ENCODE measurements around the gene AQR.

Gene AQR

DNA sequence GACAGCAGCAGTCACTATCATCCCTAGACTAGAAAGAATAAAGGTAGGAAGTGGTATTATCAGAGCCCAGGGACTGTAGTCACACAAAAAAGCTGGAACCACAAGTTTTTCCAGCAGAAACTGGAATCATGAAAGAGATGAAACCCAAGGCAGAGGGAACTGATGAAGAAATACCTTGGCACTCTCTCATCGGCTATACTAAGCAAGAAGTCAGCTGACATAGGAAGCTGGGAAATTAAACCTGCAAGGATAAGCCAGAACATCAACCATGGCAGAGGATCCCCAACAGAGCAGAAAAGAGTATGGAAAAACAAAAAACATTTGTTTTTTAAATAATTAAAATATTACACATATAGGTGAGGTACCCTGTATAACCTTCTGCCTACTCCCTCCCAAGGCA, 86.5 kb downstream of the AQR start:
- H3K27ac Mint-ChIP-seq: no peak overlapping the region
- peaks cover 2% of the 10 kb centered on the region for H3K4me1 Mint-ChIP-seq (ENCODE audit: low read depth)
- H3K9me3 Mint-ChIP-seq: no peaks in the 10 kb centered on the region
- peaks cover 40% of the 10 kb centered on the region for H3K36me3 Mint-ChIP-seq (ENCODE audit: low read depth)
- no peak overlapping the region for H3K4me3 Mint-ChIP-seq
- H3K27me3 Mint-ChIP-seq (ENCODE audit: low read depth): no peaks in the 10 kb centered on the region

DNA sequence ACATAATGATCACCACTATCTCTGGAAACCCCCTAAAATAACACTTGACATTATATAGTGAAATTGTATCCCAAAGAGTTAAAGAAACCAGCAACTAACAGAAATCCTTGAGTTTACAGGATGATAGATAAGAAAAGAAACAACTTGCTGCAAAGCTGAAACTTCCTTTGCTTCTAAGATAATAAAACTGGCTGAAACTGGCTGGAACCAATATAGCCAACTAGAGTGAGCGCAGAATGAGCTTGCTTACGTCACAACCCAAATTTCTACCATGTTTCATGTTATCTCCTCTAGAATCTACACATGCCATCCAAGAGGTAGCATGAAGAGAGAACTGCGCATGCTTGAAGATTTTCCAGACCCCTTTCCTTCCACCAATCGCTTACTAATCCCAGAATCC, 90.4 kb downstream of the AQR start:
- H3K9me3 Mint-ChIP-seq: no peaks in the 10 kb centered on the region
- no peaks in the 10 kb centered on the region for H3K27me3 Mint-ChIP-seq (ENCODE audit: low read depth)
- peaks cover 46% of the 10 kb centered on the region for H3K36me3 Mint-ChIP-seq (ENCODE audit: low read depth)
- H3K4me1 Mint-ChIP-seq (ENCODE audit: low read depth): no peaks in the 10 kb centered on the region
- no peak overlapping the region for H3K27ac Mint-ChIP-seq
- no peak overlapping the region for H3K4me3 Mint-ChIP-seq

DNA sequence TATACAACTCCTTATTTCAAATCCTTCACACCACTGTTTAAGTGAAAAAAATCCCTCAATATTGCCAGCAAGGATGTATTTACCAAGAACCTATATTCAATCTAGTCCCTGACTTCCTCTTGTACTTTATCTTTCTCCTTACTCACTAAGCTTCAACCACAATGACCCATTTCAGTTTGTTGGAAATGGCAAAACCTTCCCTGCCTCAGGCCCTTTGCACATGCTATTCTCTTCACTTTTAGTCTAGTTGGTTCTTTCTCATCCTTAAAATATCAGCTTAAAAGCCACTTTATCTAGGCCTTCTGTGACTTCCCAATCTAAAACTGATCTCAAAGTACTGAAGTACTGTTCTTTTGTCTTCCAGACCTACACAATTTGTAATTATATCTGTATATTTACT, 92.9 kb downstream of the AQR start:
- no peak overlapping the region for H3K4me3 Mint-ChIP-seq
- H3K27me3 Mint-ChIP-seq (ENCODE audit: low read depth): no peaks in the 10 kb centered on the region
- H3K9me3 Mint-ChIP-seq: no peaks in the 10 kb centered on the region
- H3K27ac Mint-ChIP-seq: no peak overlapping the region
- H3K36me3 Mint-ChIP-seq (ENCODE audit: low read depth): peaks cover 42% of the 10 kb centered on the region
- H3K4me1 Mint-ChIP-seq (ENCODE audit: low read depth): no peaks in the 10 kb centered on the region

DNA sequence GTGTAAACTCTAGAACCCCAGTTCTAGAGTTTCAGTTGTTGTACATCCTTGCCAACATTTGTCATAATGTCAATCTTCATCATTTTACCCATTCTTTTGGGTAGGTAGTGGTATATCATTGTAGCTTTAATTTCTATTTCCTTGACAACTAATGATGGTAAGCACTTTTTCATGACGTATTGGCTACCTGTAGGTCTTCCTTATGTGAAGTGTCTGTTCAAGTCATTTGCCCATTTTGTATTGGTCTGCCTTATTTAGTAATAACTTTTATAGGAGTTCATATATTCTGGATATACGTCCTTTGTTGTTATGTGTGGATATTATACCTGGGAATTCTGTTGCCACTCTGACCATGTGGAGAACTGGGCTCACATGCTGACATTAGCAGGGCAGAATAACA, 100.4 kb downstream of the AQR start:
- H3K36me3 Mint-ChIP-seq (ENCODE audit: low read depth): peaks cover 47% of the 10 kb centered on the region
- no peaks in the 10 kb centered on the region for H3K4me1 Mint-ChIP-seq (ENCODE audit: low read depth)
- H3K27me3 Mint-ChIP-seq (ENCODE audit: low read depth): no peaks in the 10 kb centered on the region
- H3K27ac Mint-ChIP-seq: no peak overlapping the region
- H3K9me3 Mint-ChIP-seq: peaks cover 3% of the 10 kb centered on the region
- H3K4me3 Mint-ChIP-seq: no peak overlapping the region

DNA sequence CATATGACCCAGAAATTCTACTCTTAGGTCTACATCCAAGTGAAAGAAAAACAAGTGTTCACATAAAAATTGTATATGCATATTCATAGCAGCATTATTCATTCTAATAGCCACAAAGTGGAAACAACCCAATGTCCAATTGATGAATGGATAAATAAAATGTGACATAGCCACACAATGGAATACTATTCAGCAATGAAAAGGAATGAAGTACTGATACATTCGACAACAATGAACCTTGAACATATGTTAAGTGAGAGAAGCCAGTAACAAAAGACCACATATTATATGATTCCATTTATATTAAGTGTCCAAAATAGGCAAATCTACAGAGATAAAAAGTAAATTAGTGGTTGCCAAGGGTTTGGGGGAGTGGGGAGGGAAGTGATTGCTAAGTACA, 104.0 kb downstream of the AQR start:
- no peak overlapping the region for H3K27ac Mint-ChIP-seq
- H3K9me3 Mint-ChIP-seq: peaks cover 3% of the 10 kb centered on the region
- no peaks in the 10 kb centered on the region for H3K4me1 Mint-ChIP-seq (ENCODE audit: low read depth)
- peaks cover 44% of the 10 kb centered on the region for H3K36me3 Mint-ChIP-seq (ENCODE audit: low read depth)
- H3K27me3 Mint-ChIP-seq (ENCODE audit: low read depth): no peaks in the 10 kb centered on the region
- H3K4me3 Mint-ChIP-seq: no peak overlapping the region

DNA sequence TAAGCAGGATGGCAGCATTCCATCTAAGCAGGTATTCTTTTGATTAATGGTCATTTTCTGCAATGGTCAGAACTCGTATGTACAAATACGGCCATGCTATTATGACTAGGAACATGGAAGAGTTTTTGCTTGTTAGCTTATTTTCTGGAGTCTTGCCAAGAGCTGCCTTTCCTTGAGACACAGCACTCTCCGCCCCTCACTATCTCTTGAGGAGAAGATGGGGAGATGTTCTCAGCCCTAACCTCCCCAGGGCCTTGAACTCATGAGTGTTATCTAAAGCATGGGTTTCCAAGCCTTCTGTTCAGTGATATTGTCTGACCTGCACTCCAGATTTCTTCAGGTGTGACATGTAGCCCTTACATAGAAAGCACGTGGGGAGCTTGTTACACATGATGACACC, 108.3 kb downstream of the AQR start:
- no peaks in the 10 kb centered on the region for H3K27me3 Mint-ChIP-seq (ENCODE audit: low read depth)
- no peaks in the 10 kb centered on the region for H3K4me1 Mint-ChIP-seq (ENCODE audit: low read depth)
- peaks cover 39% of the 10 kb centered on the region for H3K36me3 Mint-ChIP-seq (ENCODE audit: low read depth)
- H3K9me3 Mint-ChIP-seq: no peaks in the 10 kb centered on the region
- H3K4me3 Mint-ChIP-seq: no peak overlapping the region
- H3K27ac Mint-ChIP-seq: no peak overlapping the region

DNA sequence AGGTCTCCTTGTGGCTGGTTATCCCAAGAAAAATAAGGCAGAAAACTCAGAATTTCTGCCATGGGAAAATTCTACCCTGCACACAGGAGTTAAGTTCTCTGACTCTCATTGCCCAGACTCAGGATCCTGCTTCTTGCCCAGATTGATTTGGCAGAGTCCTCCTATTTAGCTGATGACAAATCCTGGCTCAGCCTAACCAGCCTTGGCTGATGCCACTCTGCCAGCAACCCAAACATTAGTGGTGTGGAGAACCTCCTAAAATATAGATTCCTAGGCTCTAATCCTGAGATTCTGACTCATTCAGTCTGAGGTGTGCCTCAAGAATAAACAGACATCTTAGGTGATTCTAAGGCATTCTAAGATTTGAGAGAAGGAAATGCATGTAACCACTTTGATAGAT, 113.6 kb downstream of the AQR start:
- H3K4me3 Mint-ChIP-seq: no peak overlapping the region
- H3K9me3 Mint-ChIP-seq: no peaks in the 10 kb centered on the region
- H3K27ac Mint-ChIP-seq: no peak overlapping the region
- no peaks in the 10 kb centered on the region for H3K4me1 Mint-ChIP-seq (ENCODE audit: low read depth)
- H3K27me3 Mint-ChIP-seq (ENCODE audit: low read depth): no peaks in the 10 kb centered on the region
- peaks cover 34% of the 10 kb centered on the region for H3K36me3 Mint-ChIP-seq (ENCODE audit: low read depth)

DNA sequence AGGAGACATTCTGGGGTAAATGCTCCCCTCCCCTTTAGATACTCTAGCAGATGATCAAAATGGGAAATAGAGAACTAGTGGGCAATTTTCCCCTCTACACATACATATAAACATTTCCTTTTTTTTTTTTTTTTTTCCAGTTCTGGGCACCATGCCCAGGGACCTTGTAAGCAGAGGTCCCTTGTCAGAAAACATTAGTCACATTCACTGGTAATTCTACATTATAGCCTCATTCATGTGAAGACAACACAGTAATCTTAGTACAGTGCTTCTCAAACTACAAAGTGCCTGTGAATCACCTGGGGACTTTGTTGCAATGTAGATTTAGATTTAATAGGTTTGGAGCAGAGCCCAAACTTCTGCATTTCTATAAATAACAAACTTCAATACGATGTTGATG, 114.1 kb downstream of the AQR start:
- peaks cover 34% of the 10 kb centered on the region for H3K36me3 Mint-ChIP-seq (ENCODE audit: low read depth)
- H3K9me3 Mint-ChIP-seq: no peaks in the 10 kb centered on the region
- H3K4me1 Mint-ChIP-seq (ENCODE audit: low read depth): no peaks in the 10 kb centered on the region
- no peak overlapping the region for H3K27ac Mint-ChIP-seq
- H3K27me3 Mint-ChIP-seq (ENCODE audit: low read depth): no peaks in the 10 kb centered on the region
- no peak overlapping the region for H3K4me3 Mint-ChIP-seq

DNA sequence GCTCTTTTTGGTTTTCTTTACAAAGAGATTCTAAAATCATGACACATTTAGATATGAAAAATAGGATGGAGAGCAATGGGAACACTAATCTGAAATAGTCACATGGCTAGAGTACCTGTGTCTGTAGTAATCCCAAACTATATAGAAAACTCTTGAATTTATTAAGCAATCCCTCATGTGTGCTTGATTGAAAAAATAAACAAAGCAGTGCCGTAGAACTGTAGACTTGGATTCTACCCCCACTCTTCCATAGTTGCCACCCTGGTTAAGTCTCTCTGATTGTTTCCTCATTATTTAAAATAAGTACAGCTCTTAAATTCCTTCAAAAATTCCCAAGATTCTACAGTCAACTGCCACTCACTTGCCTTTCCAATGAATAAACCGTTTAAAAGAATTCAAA, 115.3 kb downstream of the AQR start:
- H3K4me3 Mint-ChIP-seq: no peak overlapping the region
- peaks cover 26% of the 10 kb centered on the region for H3K36me3 Mint-ChIP-seq (ENCODE audit: low read depth)
- no peaks in the 10 kb centered on the region for H3K9me3 Mint-ChIP-seq
- H3K27ac Mint-ChIP-seq: no peak overlapping the region
- H3K27me3 Mint-ChIP-seq (ENCODE audit: low read depth): no peaks in the 10 kb centered on the region
- H3K4me1 Mint-ChIP-seq (ENCODE audit: low read depth): no peaks in the 10 kb centered on the region

DNA sequence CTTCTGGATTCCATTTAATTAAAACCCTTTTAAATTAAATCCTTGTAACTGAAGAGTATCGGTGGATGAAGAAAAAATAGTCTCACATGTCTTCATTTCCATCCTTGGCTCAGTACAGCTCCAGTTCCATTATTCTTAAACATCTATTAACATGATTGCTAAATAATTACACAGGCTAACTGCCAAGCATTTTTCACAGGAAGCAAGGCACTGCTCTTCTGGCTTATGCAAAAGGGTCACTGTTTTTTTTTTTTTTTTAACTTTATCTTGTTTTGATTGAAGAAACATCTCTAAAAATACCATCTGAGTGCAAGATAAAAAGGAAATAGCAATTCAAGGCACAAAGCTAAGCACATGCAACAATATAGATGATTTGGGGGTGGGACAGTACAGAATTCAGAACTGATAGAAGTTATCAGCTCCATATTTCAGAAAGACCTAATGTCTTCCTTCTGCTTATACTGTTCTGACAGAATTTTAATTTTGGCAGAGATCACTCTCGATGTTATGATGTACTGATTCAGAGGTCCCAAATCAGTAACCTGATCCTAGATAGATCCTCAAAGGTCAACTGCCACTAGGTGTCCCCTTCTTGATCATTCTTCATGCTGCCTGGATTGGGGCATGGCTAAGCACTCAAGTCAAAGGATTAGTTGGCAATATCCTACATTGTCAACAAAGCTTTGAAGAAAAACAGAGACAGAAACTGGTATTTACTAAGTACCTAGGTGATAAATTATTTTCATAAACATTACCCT, 116.4 kb downstream of the AQR start:
- H3K27me3 Mint-ChIP-seq (ENCODE audit: low read depth): no peaks in the 10 kb centered on the region
- peaks cover 17% of the 10 kb centered on the region for H3K36me3 Mint-ChIP-seq (ENCODE audit: low read depth)
- no peak overlapping the region for H3K4me3 Mint-ChIP-seq
- H3K27ac Mint-ChIP-seq: no peak overlapping the region
- H3K9me3 Mint-ChIP-seq: no peaks in the 10 kb centered on the region
- H3K4me1 Mint-ChIP-seq (ENCODE audit: low read depth): no peaks in the 10 kb centered on the region

DNA sequence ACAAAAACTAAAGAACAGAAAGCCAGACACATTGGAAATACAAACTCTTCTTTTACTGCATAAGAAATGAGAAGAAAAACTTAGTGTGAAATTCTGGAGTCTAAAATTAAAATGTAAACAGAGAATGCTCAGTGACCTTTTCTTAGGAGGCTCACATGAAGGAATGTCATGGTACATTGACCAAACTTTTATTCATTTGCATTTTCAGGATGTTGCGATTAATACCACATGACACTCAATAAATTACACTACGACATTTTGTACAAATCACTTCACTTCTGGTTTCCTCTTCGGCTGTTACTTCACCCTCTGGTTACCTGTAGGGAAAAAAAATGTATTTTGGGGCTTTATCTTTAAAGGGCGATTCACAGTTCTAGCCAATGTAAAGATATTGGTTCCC, 117.8 kb downstream of the AQR start:
- Mint-ChIP-seq H3K27me3 (ENCODE audit: low read depth) (no peaks in the 10 kb centered on the region), H3K4me1 (ENCODE audit: low read depth) (no peaks in the 10 kb centered on the region), H3K36me3 (ENCODE audit: low read depth) (peaks cover 13% of the 10 kb centered on the region), H3K27ac (no peak overlapping the region), H3K9me3 (no peaks in the 10 kb centered on the region), H3K4me3 (no peak overlapping the region)

DNA sequence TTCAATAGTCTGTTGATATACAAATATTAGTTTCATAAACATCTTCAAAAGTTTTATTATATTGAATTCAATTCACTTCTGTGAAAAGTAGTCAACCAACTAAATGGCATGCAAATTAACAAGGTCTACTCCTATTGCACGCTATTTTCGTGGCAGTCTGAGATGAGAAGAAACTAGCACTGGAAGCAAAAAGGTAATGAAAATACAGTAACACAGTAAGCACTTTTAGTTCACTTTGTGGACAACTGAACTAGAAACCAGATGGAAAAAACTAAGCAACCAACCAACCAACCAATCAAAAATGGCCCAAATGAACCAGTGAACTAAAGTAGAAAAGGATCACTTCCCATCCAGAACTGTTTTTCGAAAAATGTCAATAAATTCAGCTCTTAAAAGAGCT, 118.5 kb downstream of the AQR start:
- Mint-ChIP-seq H3K36me3 (ENCODE audit: low read depth) (peaks cover 12% of the 10 kb centered on the region), H3K9me3 (no peaks in the 10 kb centered on the region), H3K4me3 (no peak overlapping the region), H3K27me3 (ENCODE audit: low read depth) (no peaks in the 10 kb centered on the region), H3K4me1 (ENCODE audit: low read depth) (no peaks in the 10 kb centered on the region), H3K27ac (no peak overlapping the region)

DNA sequence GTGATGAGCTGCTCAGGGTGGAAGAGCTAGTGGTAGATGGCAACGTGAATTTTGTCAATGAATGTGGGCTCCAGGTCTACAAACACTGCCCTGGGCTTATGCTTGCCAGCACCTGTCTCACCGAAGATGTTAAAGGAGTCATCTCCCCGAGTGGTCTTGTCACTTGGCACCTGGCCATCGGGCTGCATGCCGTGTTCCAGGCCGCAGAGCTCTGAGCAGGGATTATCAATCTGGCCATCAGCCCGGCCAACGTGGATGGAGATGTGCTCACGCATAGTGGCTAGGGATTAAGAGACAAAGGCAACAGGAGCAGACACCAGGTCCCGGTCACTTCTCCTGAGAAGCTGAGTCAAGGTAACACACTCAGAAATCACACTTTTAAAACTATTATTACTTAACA, 119.4 kb downstream of the AQR start:
- no peaks in the 10 kb centered on the region for H3K4me1 Mint-ChIP-seq (ENCODE audit: low read depth)
- no peak overlapping the region for H3K27ac Mint-ChIP-seq
- no peaks in the 10 kb centered on the region for H3K27me3 Mint-ChIP-seq (ENCODE audit: low read depth)
- peaks cover 9% of the 10 kb centered on the region for H3K36me3 Mint-ChIP-seq (ENCODE audit: low read depth)
- H3K4me3 Mint-ChIP-seq: no peak overlapping the region
- no peaks in the 10 kb centered on the region for H3K9me3 Mint-ChIP-seq

DNA sequence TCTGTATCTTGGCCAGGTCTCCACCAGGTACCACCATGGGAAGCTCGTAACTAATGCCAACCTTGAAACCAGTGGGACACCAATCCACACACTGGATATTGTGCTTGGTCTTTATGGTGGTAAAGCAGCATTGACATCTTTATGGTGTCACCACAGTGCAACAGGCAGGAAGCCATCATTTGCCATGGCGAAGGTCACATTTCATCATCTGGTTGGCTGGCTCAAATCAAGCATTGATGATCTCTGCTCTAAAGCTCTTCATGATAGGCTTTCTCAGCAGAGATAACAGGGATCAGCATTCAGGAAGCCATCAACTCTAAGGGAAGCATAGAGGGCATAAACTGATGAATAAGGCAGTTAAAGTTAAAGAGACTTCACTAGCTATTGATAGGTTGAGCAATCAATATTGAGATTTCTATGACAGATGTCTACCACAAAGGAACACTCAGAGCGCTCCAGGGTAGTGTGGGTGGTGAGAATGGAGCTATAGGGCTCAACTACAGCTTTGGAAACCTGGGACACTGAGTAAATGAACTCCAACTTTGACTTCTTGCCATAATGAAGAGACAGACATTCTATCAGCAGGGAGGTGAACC, 120.1 kb downstream of the AQR start:
- Mint-ChIP-seq H3K36me3 (ENCODE audit: low read depth) (peaks cover 3% of the 10 kb centered on the region), H3K27me3 (ENCODE audit: low read depth) (no peaks in the 10 kb centered on the region), H3K9me3 (no peaks in the 10 kb centered on the region), H3K4me1 (ENCODE audit: low read depth) (no peaks in the 10 kb centered on the region), H3K4me3 (no peak overlapping the region), H3K27ac (no peak overlapping the region)

DNA sequence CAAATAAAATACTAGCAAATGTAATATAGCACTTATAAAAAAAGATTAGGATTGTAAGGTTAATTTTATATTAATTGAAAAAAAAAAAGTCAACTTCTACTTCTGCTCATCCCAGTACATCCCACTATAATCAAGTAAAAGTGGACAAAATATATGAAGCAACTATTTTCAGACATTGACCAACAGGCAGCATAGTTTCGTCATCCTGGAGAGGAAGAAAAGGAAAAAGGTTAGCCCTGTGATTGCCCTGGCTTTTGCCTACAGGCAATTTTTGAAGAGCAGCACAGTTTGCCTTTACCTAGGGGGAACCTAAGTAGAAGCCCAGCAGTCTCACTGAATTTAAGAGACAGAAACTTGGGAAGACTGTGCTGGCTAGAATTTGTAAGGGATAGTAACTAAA, 121.9 kb downstream of the AQR start:
- no peaks in the 10 kb centered on the region for H3K27me3 Mint-ChIP-seq (ENCODE audit: low read depth)
- H3K4me1 Mint-ChIP-seq (ENCODE audit: low read depth): no peaks in the 10 kb centered on the region
- H3K36me3 Mint-ChIP-seq (ENCODE audit: low read depth): peaks cover 1% of the 10 kb centered on the region
- H3K27ac Mint-ChIP-seq: no peak overlapping the region
- no peaks in the 10 kb centered on the region for H3K9me3 Mint-ChIP-seq
- H3K4me3 Mint-ChIP-seq: no peak overlapping the region
